ENCODE data around the gene PIK3IP1. TPM values are rescaled to one million over a fixed set of nuclear protein-coding genes. Genes with fewer than 3 reads are reported as not detected.
"Not testable (repeated sequence)": the region's sequence is repeated elsewhere in the genome, so short reads cannot be mapped to it uniquely, and the experiment has no call there.

Gene PIK3IP1
- total and polyA plus RNA-seq, 4 donors, result 14.1 to 44.9 (median 29.2) TPM

GRCh38 chr22:31253949-31254348 is 38.3 kb downstream of the PIK3IP1 start:
- WGBS, 2 donors, result 89 to 90% methylated on average over 4 of the region's 4 CpGs
- Histone ChIP-seq H3K9me3 (ENCODE audit: control insufficient read depth, low read length) (no peaks in the 10 kb centered on the region), H3K4me1 (ENCODE audit: control insufficient read depth in 1 of 2, insufficient read depth in 2 of 2, low read length in 2 of 2) (no peaks in the 10 kb centered on the region), H3K36me3 (ENCODE audit: control insufficient read depth in 1 of 2, insufficient read depth in 2 of 2, low read length in 1 of 2) (peaks cover 0 to 2% of the 10 kb centered on the region in 2 donors), H3K27me3 (ENCODE audit: control insufficient read depth in 1 of 2, insufficient read depth in 2 of 2, low read length in 1 of 2) (no peaks in the 10 kb centered on the region), H3K27ac (ENCODE audit: low read depth in 1 of 2, low read length in 2 of 2) (no peak overlapping the region), H3K4me3 (ENCODE audit: low read length in 2 of 2) (no peak overlapping the region)
- DNase-seq (no peak), ATAC-seq (ENCODE audit: low FRiP score) (no peak)
- intact Hi-C loops (cut with DNase I), result no loop called here

GRCh38 chr22:31250740-31251600 is 41.3 kb downstream of the PIK3IP1 start:
- Histone ChIP-seq H3K4me1 (ENCODE audit: control insufficient read depth in 1 of 2, insufficient read depth in 2 of 2, low read length in 2 of 2) (no peaks in the 10 kb centered on the region), H3K9me3 (ENCODE audit: control insufficient read depth, low read length) (no peaks in the 10 kb centered on the region), H3K27ac (ENCODE audit: low read depth in 1 of 2, low read length in 2 of 2) (no peak overlapping the region), H3K4me3 (ENCODE audit: low read length in 2 of 2) (no peak overlapping the region), H3K27me3 (ENCODE audit: control insufficient read depth in 1 of 2, insufficient read depth in 2 of 2, low read length in 1 of 2) (no peaks in the 10 kb centered on the region), H3K36me3 (ENCODE audit: control insufficient read depth in 1 of 2, insufficient read depth in 2 of 2, low read length in 1 of 2) (peaks cover 0 to 2% of the 10 kb centered on the region in 2 donors)
- DNase-seq (peak in 1 of 2 donors; percentile 3), ATAC-seq (ENCODE audit: low FRiP score) (no peak)
- WGBS, 2 donors, result 82 to 85% methylated on average over 4 of the region's 4 CpGs
- intact Hi-C loops (cut with DNase I), result no loop called here

- DNase-seq (no peak), ATAC-seq (ENCODE audit: low FRiP score) (no peak)
- H3K9me3 ChIP-seq (ENCODE audit: control insufficient read depth, low read length), result no peaks in the 10 kb centered on the region
- 30% methylated on average over 9 of the region's 9 CpGs for WGBS, 2 donors
- H3K36me3 ChIP-seq (ENCODE audit: control insufficient read depth in 1 of 2, insufficient read depth in 2 of 2, low read length in 1 of 2), result peaks cover 0 to 2% of the 10 kb centered on the region in 2 donors
- peak overlapping the region in 1 of 2 donors; percentile 19 for H3K27ac ChIP-seq (ENCODE audit: low read depth in 1 of 2, low read length in 2 of 2)
- H3K4me1 ChIP-seq (ENCODE audit: control insufficient read depth in 1 of 2, insufficient read depth in 2 of 2, low read length in 2 of 2), result peaks cover 3 to 5% of the 10 kb centered on the region in 2 donors
- no peaks in the 10 kb centered on the region for H3K27me3 ChIP-seq (ENCODE audit: control insufficient read depth in 1 of 2, insufficient read depth in 2 of 2, low read length in 1 of 2)
- H3K4me3 ChIP-seq (ENCODE audit: low read length in 2 of 2), result peak overlapping the region in 1 of 2 donors; percentile 37
- intact Hi-C loops (cut with DNase I), result no loop called here
Observed at GRCh38 chr22:31248965-31249958, 43.0 kb downstream of the PIK3IP1 start.

- WGBS, 2 donors, result 2 to 5% methylated on average over 17 of the region's 17 CpGs
- Histone ChIP-seq H3K4me1 (ENCODE audit: control insufficient read depth in 1 of 2, insufficient read depth in 2 of 2, low read length in 2 of 2) (peaks cover 5 to 6% of the 10 kb centered on the region in 2 donors), H3K27me3 (ENCODE audit: control insufficient read depth in 1 of 2, insufficient read depth in 2 of 2, low read length in 1 of 2) (no peaks in the 10 kb centered on the region), H3K27ac (ENCODE audit: low read depth in 1 of 2, low read length in 2 of 2) (no peak overlapping the region), H3K4me3 (ENCODE audit: low read length in 2 of 2) (peak overlapping the region; percentile 37), H3K36me3 (ENCODE audit: control insufficient read depth in 1 of 2, insufficient read depth in 2 of 2, low read length in 1 of 2) (no peaks in the 10 kb centered on the region), H3K9me3 (ENCODE audit: control insufficient read depth, low read length) (no peaks in the 10 kb centered on the region)
- ATAC-seq (ENCODE audit: low FRiP score), result peak; percentile 88
- DNase-seq, result peak; percentile 83 to 87
- intact Hi-C loops (cut with DNase I), result no loop called here
Observed at GRCh38 chr22:31248138-31248745, 44.0 kb downstream of the PIK3IP1 start.

- intact Hi-C loops (cut with DNase I), result no loop called here
- no peaks in the 10 kb centered on the region for H3K9me3 ChIP-seq (ENCODE audit: control insufficient read depth, low read length)
- H3K36me3 ChIP-seq (ENCODE audit: control insufficient read depth in 1 of 2, insufficient read depth in 2 of 2, low read length in 1 of 2), result no peaks in the 10 kb centered on the region
- H3K4me3 ChIP-seq (ENCODE audit: low read length in 2 of 2), result no peak overlapping the region
- ATAC-seq (ENCODE audit: low FRiP score), result no peak
- WGBS, 2 donors, result 15 to 40% methylated on average over 1 of the region's 1 CpG
- H3K27me3 ChIP-seq (ENCODE audit: control insufficient read depth in 1 of 2, insufficient read depth in 2 of 2, low read length in 1 of 2), result no peaks in the 10 kb centered on the region
- DNase-seq, result no peak
- H3K4me1 ChIP-seq (ENCODE audit: control insufficient read depth in 1 of 2, insufficient read depth in 2 of 2, low read length in 2 of 2), result peaks cover 5 to 7% of the 10 kb centered on the region in 2 donors
- H3K27ac ChIP-seq (ENCODE audit: low read depth in 1 of 2, low read length in 2 of 2), result no peak overlapping the region
Observed at GRCh38 chr22:31247726-31248125, 44.6 kb downstream of the PIK3IP1 start.

- Histone ChIP-seq H3K27me3 (ENCODE audit: control insufficient read depth in 1 of 2, insufficient read depth in 2 of 2, low read length in 1 of 2) (no peaks in the 10 kb centered on the region), H3K27ac (ENCODE audit: low read depth in 1 of 2, low read length in 2 of 2) (no peak overlapping the region), H3K9me3 (ENCODE audit: control insufficient read depth, low read length) (no peaks in the 10 kb centered on the region), H3K4me1 (ENCODE audit: control insufficient read depth in 1 of 2, insufficient read depth in 2 of 2, low read length in 2 of 2) (peaks cover 5 to 7% of the 10 kb centered on the region in 2 donors), H3K36me3 (ENCODE audit: control insufficient read depth in 1 of 2, insufficient read depth in 2 of 2, low read length in 1 of 2) (no peaks in the 10 kb centered on the region), H3K4me3 (ENCODE audit: low read length in 2 of 2) (no peak overlapping the region)
- intact Hi-C loops (cut with DNase I), result no loop called here
- ATAC-seq (ENCODE audit: low FRiP score) (no peak), DNase-seq (no peak)
- WGBS, 2 donors, result 85 to 89% methylated on average over 2 of the region's 2 CpGs
Observed at GRCh38 chr22:31246687-31247086, 45.6 kb downstream of the PIK3IP1 start.

GRCh38 chr22:31245998-31246397 is 46.3 kb downstream of the PIK3IP1 start:
- DNase-seq; intact Hi-C loops (cut with DNase I); H3K4me3 ChIP-seq (ENCODE audit: low read length in 2 of 2); H3K9me3 ChIP-seq (ENCODE audit: control insufficient read depth, low read length); H3K27me3 ChIP-seq (ENCODE audit: control insufficient read depth in 1 of 2, insufficient read depth in 2 of 2, low read length in 1 of 2); ATAC-seq (ENCODE audit: low FRiP score); H3K27ac ChIP-seq (ENCODE audit: low read depth in 1 of 2, low read length in 2 of 2); H3K4me1 ChIP-seq (ENCODE audit: control insufficient read depth in 1 of 2, insufficient read depth in 2 of 2, low read length in 2 of 2); H3K36me3 ChIP-seq (ENCODE audit: control insufficient read depth in 1 of 2, insufficient read depth in 2 of 2, low read length in 1 of 2): not testable (repeated sequence)
- 86 to 93% methylated on average over 12 of the region's 12 CpGs for WGBS, 2 donors

- peaks cover 5 to 7% of the 10 kb centered on the region in 2 donors for H3K4me1 ChIP-seq (ENCODE audit: control insufficient read depth in 1 of 2, insufficient read depth in 2 of 2, low read length in 2 of 2)
- DNase-seq, result no peak
- ATAC-seq (ENCODE audit: low FRiP score), result no peak
- peak overlapping the region; percentile 19 to 93 for H3K27ac ChIP-seq (ENCODE audit: low read depth in 1 of 2, low read length in 2 of 2)
- WGBS, 2 donors, result 69 to 77% methylated on average over 7 of the region's 7 CpGs
- H3K27me3 ChIP-seq (ENCODE audit: control insufficient read depth in 1 of 2, insufficient read depth in 2 of 2, low read length in 1 of 2), result no peaks in the 10 kb centered on the region
- intact Hi-C loops (cut with DNase I), result no loop called here
- no peaks in the 10 kb centered on the region for H3K9me3 ChIP-seq (ENCODE audit: control insufficient read depth, low read length)
- no peak overlapping the region for H3K4me3 ChIP-seq (ENCODE audit: low read length in 2 of 2)
- no peaks in the 10 kb centered on the region for H3K36me3 ChIP-seq (ENCODE audit: control insufficient read depth in 1 of 2, insufficient read depth in 2 of 2, low read length in 1 of 2)
Observed at GRCh38 chr22:31244943-31245451, 47.3 kb downstream of the PIK3IP1 start.
